ENCODE measurements around the gene WDR5. TPM values are rescaled to one million over a fixed set of nuclear protein-coding genes. Genes with fewer than 3 reads are reported as not detected.
A peak's percentile ranks its signal among the peaks of the same experiment; 100 is the strongest.

WDR5 gene
- total and polyA plus RNA-seq, 7 experiments from 2014 or later = 13.8 to 42.3 (median 20.2) TPM

- Mint-ChIP-seq H3K9me3 (peaks cover 0 to 2% (median 0%) of the 10 kb centered on the region in 11 donors), H3K36me3 (peaks cover 0 to 27% (median 20%) of the 10 kb centered on the region in 5 donors), H3K4me3 (peak overlapping the region in 5 of 10 donors; percentile 61 to 93 (median 84)), H3K27me3 (no peaks in the 10 kb centered on the region), H3K27ac (peak overlapping the region in 4 of 9 donors; percentile 35 to 81 (median 48)), H3K4me1 (peaks cover 27 to 49% (median 41%) of the 10 kb centered on the region in 7 donors)
- Histone ChIP-seq H3K27me3 (ENCODE audit: control insufficient read depth in 2 of 2, insufficient read depth in 2 of 2, low read length in 2 of 2) (no peaks in the 10 kb centered on the region), H3K4me3 (ENCODE audit: low read length) (no peak overlapping the region), H3K27ac (ENCODE audit: low read depth, low read length) (no peak overlapping the region), H3K4me1 (ENCODE audit: control insufficient read depth in 2 of 2, insufficient read depth in 2 of 2, low read length in 2 of 2) (peaks cover 19 to 28% of the 10 kb centered on the region in 2 donors), H3K36me3 (ENCODE audit: control insufficient read depth in 2 of 3, insufficient read depth in 3 of 3, low read length in 3 of 3) (peaks cover 0 to 55% (median 14%) of the 10 kb centered on the region in 3 experiments), H3K9me3 (ENCODE audit: control insufficient read depth in 2 of 3, low read length in 3 of 3) (no peaks in the 10 kb centered on the region)
- DNase-seq (no peak), ATAC-seq (no peak)
- POLR2A ChIA-PET = interaction anchor here (0.8 to 1.8 kb wide), 2 partner anchors 24 to 76 kb away, joined by 3 to 11 read pairs; partner anchors contain the start of gene RNU6ATAC
- intact Hi-C loops (cut with micrococcal nuclease) = loop anchor here in 1 of 2 donors (5.0 kb wide), 1 partner anchor 1768 kb away; the partner anchor contains the start of gene CAMSAP1
- CTCF ChIA-PET = no interaction called here
Observed at GRCh38 chr9:134139081-134139480, 3.2 kb downstream of the WDR5 start.

GRCh38 chr9:134141906-134142305 lies 6.0 kb downstream of the WDR5 start:
- ATAC-seq = no peak
- intact Hi-C loops (cut with micrococcal nuclease) = no loop called here
- H3K36me3 Mint-ChIP-seq = peaks cover 0 to 37% (median 22%) of the 10 kb centered on the region in 5 donors
- peaks cover 18 to 34% (median 27%) of the 10 kb centered on the region in 7 donors for H3K4me1 Mint-ChIP-seq
- H3K27ac Mint-ChIP-seq = no peak overlapping the region
- POLR2A ChIA-PET = no interaction called here
- peaks cover 0 to 2% (median 0%) of the 10 kb centered on the region in 11 donors for H3K9me3 Mint-ChIP-seq
- H3K4me3 ChIP-seq (ENCODE audit: low read length) = no peak overlapping the region
- no peaks in the 10 kb centered on the region for H3K27me3 ChIP-seq (ENCODE audit: control insufficient read depth in 2 of 2, insufficient read depth in 2 of 2, low read length in 2 of 2)
- H3K36me3 ChIP-seq (ENCODE audit: control insufficient read depth in 2 of 3, insufficient read depth in 3 of 3, low read length in 3 of 3) = peaks cover 0 to 71% (median 14%) of the 10 kb centered on the region in 3 experiments
- CTCF ChIA-PET = interaction anchor here (1.2 kb wide), 1 partner anchor 21 kb away, joined by 5 read pairs; no protein-coding TSS in a partner anchor
- no peaks in the 10 kb centered on the region for H3K9me3 ChIP-seq (ENCODE audit: control insufficient read depth in 2 of 3, low read length in 3 of 3)
- H3K27me3 Mint-ChIP-seq = no peaks in the 10 kb centered on the region
- H3K4me3 Mint-ChIP-seq = no peak overlapping the region
- peaks cover 7 to 20% of the 10 kb centered on the region in 2 donors for H3K4me1 ChIP-seq (ENCODE audit: control insufficient read depth in 2 of 2, insufficient read depth in 2 of 2, low read length in 2 of 2)
- DNase-seq = no peak
- H3K27ac ChIP-seq (ENCODE audit: low read depth, low read length) = no peak overlapping the region

- intact Hi-C loops (cut with micrococcal nuclease) = no loop called here
- H3K27me3 ChIP-seq (ENCODE audit: control insufficient read depth in 2 of 2, insufficient read depth in 2 of 2, low read length in 2 of 2) = no peaks in the 10 kb centered on the region
- peaks cover 3 to 9% (median 6%) of the 10 kb centered on the region in 7 donors for H3K4me1 Mint-ChIP-seq
- ChIA-PET CTCF (no interaction called here), POLR2A (no interaction called here)
- ATAC-seq (no peak), DNase-seq (no peak)
- no peaks in the 10 kb centered on the region for H3K9me3 ChIP-seq (ENCODE audit: control insufficient read depth in 2 of 3, low read length in 3 of 3)
- peaks cover 0 to 2% (median 0%) of the 10 kb centered on the region in 11 donors for H3K9me3 Mint-ChIP-seq
- H3K36me3 ChIP-seq (ENCODE audit: control insufficient read depth in 2 of 3, insufficient read depth in 3 of 3, low read length in 3 of 3) = peaks cover 12 to 88% (median 26%) of the 10 kb centered on the region in 3 experiments
- H3K4me1 ChIP-seq (ENCODE audit: control insufficient read depth in 2 of 2, insufficient read depth in 2 of 2, low read length in 2 of 2) = no peaks in the 10 kb centered on the region
- no peak overlapping the region for H3K27ac ChIP-seq (ENCODE audit: low read depth, low read length)
- H3K27ac Mint-ChIP-seq = no peak overlapping the region
- peaks cover 11 to 54% (median 25%) of the 10 kb centered on the region in 5 donors for H3K36me3 Mint-ChIP-seq
- no peaks in the 10 kb centered on the region for H3K27me3 Mint-ChIP-seq
- no peak overlapping the region for H3K4me3 ChIP-seq (ENCODE audit: low read length)
- H3K4me3 Mint-ChIP-seq = no peak overlapping the region
Observed at GRCh38 chr9:134144801-134145200, 8.9 kb downstream of the WDR5 start.

- POLR2A ChIA-PET = no interaction called here
- ATAC-seq = no peak
- CTCF ChIA-PET = no interaction called here
Observed at GRCh38 chr9:134145262-134145661, 9.4 kb downstream of the WDR5 start.

GRCh38 chr9:134146774-134147493 lies 11.1 kb downstream of the WDR5 start:
- Histone ChIP-seq H3K4me1 (ENCODE audit: control insufficient read depth in 2 of 2, insufficient read depth in 2 of 2, low read length in 2 of 2) (no peaks in the 10 kb centered on the region), H3K4me3 (ENCODE audit: low read length) (no peak overlapping the region), H3K27ac (ENCODE audit: low read depth, low read length) (no peak overlapping the region), H3K9me3 (ENCODE audit: control insufficient read depth in 2 of 3, low read length in 3 of 3) (no peaks in the 10 kb centered on the region), H3K27me3 (ENCODE audit: control insufficient read depth in 2 of 2, insufficient read depth in 2 of 2, low read length in 2 of 2) (no peaks in the 10 kb centered on the region), H3K36me3 (ENCODE audit: control insufficient read depth in 2 of 3, insufficient read depth in 3 of 3, low read length in 3 of 3) (peaks cover 17 to 88% (median 18%) of the 10 kb centered on the region in 3 experiments)
- POLR2A ChIA-PET = interaction anchor here (0.5 to 0.9 kb wide), 2 partner anchors 14 to 16 kb away, joined by 3 to 4 read pairs; no protein-coding TSS in a partner anchor
- H3K27ac Mint-ChIP-seq = no peak overlapping the region
- H3K27me3 Mint-ChIP-seq = no peaks in the 10 kb centered on the region
- CTCF ChIA-PET = no interaction called here
- ATAC-seq (no peak), DNase-seq (no peak)
- H3K4me3 Mint-ChIP-seq = no peak overlapping the region
- peaks cover 0 to 6% (median 0%) of the 10 kb centered on the region in 7 donors for H3K4me1 Mint-ChIP-seq
- peaks cover 0 to 2% (median 0%) of the 10 kb centered on the region in 11 donors for H3K9me3 Mint-ChIP-seq
- intact Hi-C loops (cut with micrococcal nuclease) = no loop called here
- peaks cover 11 to 49% (median 19%) of the 10 kb centered on the region in 5 donors for H3K36me3 Mint-ChIP-seq

More at GRCh38 chr9:134145262-134145661, 9.4 kb downstream of the WDR5 start:
- no peaks in the 10 kb centered on the region for H3K27me3 ChIP-seq (ENCODE audit: control insufficient read depth in 2 of 2, insufficient read depth in 2 of 2, low read length in 2 of 2)
- Mint-ChIP-seq H3K9me3 (peaks cover 0 to 2% (median 0%) of the 10 kb centered on the region in 11 donors), H3K27ac (no peak overlapping the region), H3K4me1 (peaks cover 0 to 6% (median 2%) of the 10 kb centered on the region in 7 donors), H3K4me3 (no peak overlapping the region), H3K36me3 (peaks cover 11 to 49% (median 24%) of the 10 kb centered on the region in 5 donors), H3K27me3 (no peaks in the 10 kb centered on the region)
- intact Hi-C loops (cut with micrococcal nuclease) = no loop called here
- peaks cover 17 to 88% (median 24%) of the 10 kb centered on the region in 3 experiments for H3K36me3 ChIP-seq (ENCODE audit: control insufficient read depth in 2 of 3, insufficient read depth in 3 of 3, low read length in 3 of 3)
- H3K27ac ChIP-seq (ENCODE audit: low read depth, low read length) = no peak overlapping the region
- no peak overlapping the region for H3K4me3 ChIP-seq (ENCODE audit: low read length)
- no peaks in the 10 kb centered on the region for H3K4me1 ChIP-seq (ENCODE audit: control insufficient read depth in 2 of 2, insufficient read depth in 2 of 2, low read length in 2 of 2)
- no peaks in the 10 kb centered on the region for H3K9me3 ChIP-seq (ENCODE audit: control insufficient read depth in 2 of 3, low read length in 3 of 3)
- no peak for DNase-seq

GRCh38 chr9:134149380-134149779 lies 13.5 kb downstream of the WDR5 start:
- DNase-seq = no peak
- Mint-ChIP-seq H3K36me3 (peaks cover 6 to 40% (median 14%) of the 10 kb centered on the region in 5 donors), H3K4me3 (no peak overlapping the region), H3K27ac (no peak overlapping the region), H3K9me3 (no peaks in the 10 kb centered on the region), H3K4me1 (peaks cover 0 to 6% (median 0%) of the 10 kb centered on the region in 7 donors), H3K27me3 (no peaks in the 10 kb centered on the region)
- Histone ChIP-seq H3K27ac (ENCODE audit: low read depth, low read length) (no peak overlapping the region), H3K36me3 (ENCODE audit: control insufficient read depth in 2 of 3, insufficient read depth in 3 of 3, low read length in 3 of 3) (peaks cover 17 to 94% (median 22%) of the 10 kb centered on the region in 3 experiments), H3K27me3 (ENCODE audit: control insufficient read depth in 2 of 2, insufficient read depth in 2 of 2, low read length in 2 of 2) (no peaks in the 10 kb centered on the region), H3K4me1 (ENCODE audit: control insufficient read depth in 2 of 2, insufficient read depth in 2 of 2, low read length in 2 of 2) (no peaks in the 10 kb centered on the region), H3K9me3 (ENCODE audit: control insufficient read depth in 2 of 3, low read length in 3 of 3) (no peaks in the 10 kb centered on the region), H3K4me3 (ENCODE audit: low read length) (no peak overlapping the region)
- intact Hi-C loops (cut with micrococcal nuclease) = no loop called here
- ATAC-seq = no peak
- CTCF ChIA-PET = no interaction called here
- POLR2A ChIA-PET = interaction anchor here (0.6 kb wide), 1 partner anchor 16 kb away, joined by 6 read pairs; no protein-coding TSS in a partner anchor

All from naive thymus-derived CD4-positive, alpha-beta T cell (primary cell).